GM19372 (cell line): ENCODE measurements around the gene ACVR1.
"Not testable (repeated sequence)": the region's sequence is repeated elsewhere in the genome, so short reads cannot be mapped to it uniquely, and the experiment has no call there.

Experiments used
- ATAC-seq: cut with Tn5 transposase; IDR thresholded peaks from one replicate; pipeline ENCODE4 v1.9.1; 2021; ENCODE audit warnings: mild to moderate bottlenecking, low read depth, moderate library complexity; ENCODE audit not compliant: unreplicated experiment

The ACVR1 gene

DNA sequence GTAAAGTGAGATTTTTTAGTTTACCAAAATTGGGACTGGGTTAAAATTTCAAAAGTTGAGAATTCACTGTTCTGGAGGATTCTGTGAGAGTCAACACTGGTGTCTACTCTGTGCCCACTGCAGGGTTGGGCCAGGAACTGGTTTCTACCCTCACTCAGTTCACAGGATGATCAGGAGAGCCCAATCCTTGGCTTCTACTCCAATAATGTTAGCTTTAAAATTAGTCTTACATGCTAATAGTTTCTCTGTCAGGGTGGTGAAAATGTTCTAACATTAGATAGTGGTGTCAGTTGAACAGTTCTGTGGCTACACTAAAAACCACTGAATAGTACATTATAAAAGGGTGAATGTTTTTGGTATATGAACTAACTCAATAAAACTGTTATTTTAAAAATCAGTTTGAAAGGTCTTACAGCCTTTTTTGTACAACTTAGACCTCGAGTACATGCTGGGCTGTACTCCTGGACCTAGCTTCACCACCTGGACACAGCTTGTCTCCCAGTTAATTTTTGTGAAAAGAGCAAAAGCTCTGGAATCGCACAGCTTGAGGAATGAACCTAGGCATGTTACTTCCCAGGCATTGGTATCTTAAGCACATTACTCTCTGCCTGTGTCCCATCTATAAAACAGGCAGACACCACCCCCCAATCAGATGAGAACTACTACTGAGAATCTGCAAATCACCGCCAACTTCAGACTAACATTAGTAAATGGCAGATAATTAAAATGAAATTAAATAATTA, 44.4 kb downstream of the ACVR1 start:
- ATAC-seq: no peak

GRCh38 chr2:157830696-157831570, 45.2 kb downstream of the ACVR1 start:
- ATAC-seq: no peak

DNA sequence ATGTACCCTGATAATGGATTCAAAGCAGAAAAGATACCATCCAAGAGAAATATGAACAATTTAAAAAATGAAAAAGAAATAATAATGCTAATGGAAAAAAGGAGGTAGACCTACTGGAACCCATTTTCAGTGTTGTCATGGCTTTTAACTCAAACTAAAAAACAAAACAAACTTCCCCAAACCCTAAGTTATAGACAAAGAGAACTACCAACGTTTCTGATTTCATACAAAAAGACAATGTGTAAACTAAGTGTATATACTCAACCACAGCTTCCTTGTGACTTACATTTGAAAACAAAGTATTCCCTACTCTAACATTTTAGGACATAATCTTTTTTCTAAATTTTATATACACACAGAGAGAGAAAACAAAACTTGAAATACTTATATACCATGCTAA, 45.9 kb downstream of the ACVR1 start:
- no peak for ATAC-seq

- ATAC-seq: no peak
Measured at GRCh38 chr2:157827377-157827776, 48.8 kb downstream of the ACVR1 start.

DNA sequence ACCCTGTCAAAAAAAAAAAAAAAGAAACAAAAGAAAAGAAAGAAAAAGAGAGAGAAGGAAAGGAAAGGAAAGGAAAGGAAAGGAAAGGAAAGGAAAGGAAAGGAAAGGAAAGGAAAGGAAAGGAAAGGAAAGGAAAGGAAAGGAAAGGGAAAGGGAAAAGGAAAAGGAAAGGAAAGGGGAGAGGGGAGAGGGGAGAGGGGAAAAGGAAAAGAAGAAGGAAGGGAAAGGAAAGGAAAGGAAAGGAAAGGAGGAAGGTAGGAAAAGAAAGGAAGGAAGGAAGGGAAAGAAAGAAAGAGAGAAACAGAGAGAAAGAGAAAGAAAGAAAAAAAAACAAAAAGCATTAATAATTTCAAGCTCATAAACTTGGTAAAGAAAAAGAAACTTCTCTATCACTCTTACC, 49.5 kb downstream of the ACVR1 start:
- ATAC-seq: not testable (repeated sequence)

- no peak for ATAC-seq
Measured at GRCh38 chr2:157825885-157826284, 50.2 kb downstream of the ACVR1 start.

GRCh38 chr2:157822993-157823392, 53.1 kb downstream of the ACVR1 start:
- no peak for ATAC-seq

GRCh38 chr2:157822533-157822932, 53.6 kb downstream of the ACVR1 start:
- ATAC-seq: no peak

GRCh38 chr2:157821519-157822131, 54.5 kb downstream of the ACVR1 start:
- ATAC-seq: no peak

- no peak for ATAC-seq
Measured at GRCh38 chr2:157820193-157820592, 55.9 kb downstream of the ACVR1 start.

DNA sequence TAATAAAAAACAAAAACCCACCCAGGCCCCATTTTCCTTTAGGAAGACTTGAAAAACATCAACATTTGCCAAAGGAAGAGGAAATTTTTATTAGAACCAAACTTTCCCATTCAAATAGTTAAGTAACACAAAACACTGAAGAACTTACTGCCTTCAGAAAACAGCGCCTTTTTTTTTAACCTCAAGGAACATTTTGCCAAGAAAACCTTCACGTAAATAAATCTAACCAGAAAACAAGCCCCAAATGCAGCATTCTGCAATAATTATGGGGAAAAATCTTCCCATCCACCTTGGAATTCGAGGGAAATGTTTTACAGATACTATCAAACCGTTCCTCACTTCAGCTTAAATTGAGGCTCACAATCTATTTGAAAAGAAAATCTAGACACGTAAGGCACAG, 56.4 kb downstream of the ACVR1 start:
- no peak for ATAC-seq

- no peak for ATAC-seq
Measured at GRCh38 chr2:157818227-157818626, 57.9 kb downstream of the ACVR1 start.

DNA sequence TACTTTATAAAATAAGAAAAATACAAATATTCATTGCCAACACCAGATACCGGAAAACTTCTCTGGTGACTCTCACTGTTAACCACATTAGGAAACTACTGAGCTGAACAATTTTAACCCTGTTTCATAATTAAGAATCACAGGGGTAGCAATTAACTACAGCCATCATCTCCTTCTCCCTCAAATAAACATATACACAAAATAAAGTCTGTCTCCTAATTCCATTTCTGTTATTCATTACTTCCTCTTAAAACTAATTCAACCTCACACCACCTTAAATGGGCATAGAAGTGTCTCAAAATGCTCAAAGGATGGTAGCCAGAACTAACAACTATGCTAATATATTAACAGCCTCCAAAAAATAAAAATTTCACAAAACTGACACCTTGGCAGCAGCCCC, 60.7 kb downstream of the ACVR1 start:
- no peak for ATAC-seq

GRCh38 chr2:157813467-157813866, 62.7 kb downstream of the ACVR1 start:
- ATAC-seq: no peak

DNA sequence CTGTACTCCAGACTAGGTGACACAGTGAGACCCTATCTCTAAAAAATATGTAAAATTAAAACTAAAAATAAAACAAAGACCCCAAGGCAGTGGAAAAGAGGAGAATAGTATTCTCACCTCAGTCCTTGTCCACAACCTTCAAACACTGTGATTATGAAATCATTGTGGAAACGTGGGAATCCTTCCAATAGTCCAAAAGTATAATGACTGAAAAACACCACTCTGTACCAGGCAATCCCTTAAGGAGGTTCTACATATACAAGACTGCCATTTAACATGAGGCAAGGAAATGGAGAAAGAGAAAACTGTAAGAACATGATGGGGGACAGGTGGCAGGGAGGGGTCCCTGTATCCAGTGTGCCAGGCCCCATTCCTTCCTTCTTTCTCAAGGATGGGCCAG, 66.1 kb downstream of the ACVR1 start:
- ATAC-seq: no peak

DNA sequence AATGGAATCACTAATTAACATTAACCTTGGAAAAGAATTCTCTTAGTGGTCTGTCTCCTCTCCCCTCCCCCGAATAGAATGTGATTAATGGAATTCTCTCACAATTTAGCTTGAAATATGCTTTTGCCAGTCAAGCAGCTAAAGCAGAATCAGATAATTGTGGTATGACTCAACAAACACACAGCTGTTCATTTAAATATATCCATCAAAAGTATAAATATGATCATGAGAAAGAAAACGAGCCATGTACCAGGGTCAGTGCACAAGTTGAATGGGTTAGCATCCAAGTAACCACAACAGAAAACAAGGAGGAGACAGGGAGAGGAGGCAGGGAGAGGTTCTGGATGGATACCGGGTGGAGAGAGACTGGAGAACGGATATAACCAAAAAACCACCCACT, 66.9 kb downstream of the ACVR1 start:
- ATAC-seq: no peak

DNA sequence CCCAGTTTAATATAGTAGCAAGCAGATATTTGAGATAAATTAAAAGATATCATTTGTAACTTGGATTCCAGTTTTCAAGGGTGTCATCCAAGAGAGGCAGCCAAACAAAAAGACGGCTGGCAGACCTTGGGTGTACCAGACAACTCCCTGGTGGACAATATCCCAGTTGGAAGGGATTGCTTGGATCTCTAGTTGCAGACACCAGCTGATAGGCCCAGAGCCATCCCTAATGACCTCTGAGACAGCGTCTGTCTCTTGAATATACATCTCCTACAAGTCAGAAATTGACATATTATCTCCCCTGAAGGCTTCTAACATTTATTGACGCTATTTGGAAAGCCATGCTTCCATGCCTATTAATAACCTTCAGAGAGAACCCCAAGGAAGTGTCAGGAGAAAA, 67.7 kb downstream of the ACVR1 start:
- no peak for ATAC-seq

GRCh38 chr2:157806426-157807077, 69.6 kb downstream of the ACVR1 start:
- ATAC-seq: no peak

- no peak for ATAC-seq
Measured at GRCh38 chr2:157805519-157805918, 70.6 kb downstream of the ACVR1 start.

GRCh38 chr2:157804355-157804754, 71.8 kb downstream of the ACVR1 start:
- ATAC-seq: no peak

DNA sequence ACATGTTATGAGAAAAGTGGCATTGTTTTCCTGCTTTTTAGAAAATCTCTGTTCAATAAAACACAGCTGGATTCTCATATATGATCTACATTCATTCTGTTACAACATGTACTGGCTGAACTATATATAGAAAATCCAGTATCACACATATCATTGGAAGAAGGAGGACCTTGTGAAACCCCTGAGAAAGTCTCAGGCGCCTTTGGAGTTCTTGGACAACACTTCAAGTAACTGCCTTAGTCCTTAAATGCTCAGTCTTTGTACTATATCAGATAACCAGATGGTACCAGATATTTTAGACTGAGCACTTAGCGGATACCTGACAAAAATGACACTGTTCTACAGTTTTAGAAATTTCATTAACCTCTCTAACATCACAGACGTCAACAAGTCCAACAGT, 72.2 kb downstream of the ACVR1 start:
- ATAC-seq: no peak
